ENCODE data around the gene ANGPTL2.
A peak's percentile ranks its signal among the peaks of the same experiment; 100 is the strongest.

ANGPTL2 gene

DNA sequence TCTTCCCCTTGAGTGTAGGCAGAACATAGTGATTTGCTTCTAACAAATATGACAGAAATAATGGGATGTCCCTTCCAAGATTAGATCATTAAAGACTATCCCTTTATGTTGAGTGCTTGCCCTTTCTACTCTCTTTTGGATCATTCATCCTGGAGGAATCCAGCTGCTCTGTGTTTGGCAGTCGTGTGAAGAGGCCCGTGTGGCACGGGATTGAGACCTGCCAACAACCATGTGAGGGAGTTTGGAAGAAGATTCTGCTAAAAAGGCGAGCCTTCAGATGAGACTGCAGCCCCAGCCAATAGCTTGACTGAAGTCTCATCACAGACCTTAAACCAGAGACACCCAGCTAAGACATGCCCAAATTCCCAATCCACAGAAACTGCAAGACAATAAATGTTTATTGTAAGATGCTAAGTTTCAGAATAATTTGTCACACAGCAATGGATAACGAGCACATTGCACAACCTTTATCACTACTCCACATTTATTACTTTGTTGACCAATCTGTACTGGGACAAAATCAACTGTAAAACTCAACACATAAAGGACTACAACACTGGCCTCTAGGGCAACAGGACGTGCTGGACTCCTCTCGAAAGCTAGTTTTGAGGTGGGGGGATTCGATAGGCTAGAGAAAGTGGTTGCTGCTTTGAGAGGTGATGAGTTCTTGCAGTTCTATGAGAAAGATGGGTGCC lies 42.8 kb downstream of the ANGPTL2 start:
- no peak for TF ChIP-seq Cebpa-rat (IDR thresholded peaks at IDR 0.05)
- Histone ChIP-seq H3K27me3 (no peaks in the 10 kb centered on the region), H3K4me3 (no peak overlapping the region), H3K4me2 (no peak overlapping the region), H3K9ac (no peak overlapping the region), H4K20me1 (no peaks in the 10 kb centered on the region; a peak in 2 of 22 replicates), H3K27ac (no peak overlapping the region), H3K36me3 (0 out of 22 replicates have a peak, but pooled peaks cover 0 to 5% (median 0%) of the 10 kb centered on the region in 11 experiments), H3K4me1 (peaks cover 0 to 5% (median 0%) of the 10 kb centered on the region in 10 experiments; a peak in 2 of 20 replicates), H3K9me3 (replicated peaks in 1 of 11) (no peaks in the 10 kb centered on the region)

DNA sequence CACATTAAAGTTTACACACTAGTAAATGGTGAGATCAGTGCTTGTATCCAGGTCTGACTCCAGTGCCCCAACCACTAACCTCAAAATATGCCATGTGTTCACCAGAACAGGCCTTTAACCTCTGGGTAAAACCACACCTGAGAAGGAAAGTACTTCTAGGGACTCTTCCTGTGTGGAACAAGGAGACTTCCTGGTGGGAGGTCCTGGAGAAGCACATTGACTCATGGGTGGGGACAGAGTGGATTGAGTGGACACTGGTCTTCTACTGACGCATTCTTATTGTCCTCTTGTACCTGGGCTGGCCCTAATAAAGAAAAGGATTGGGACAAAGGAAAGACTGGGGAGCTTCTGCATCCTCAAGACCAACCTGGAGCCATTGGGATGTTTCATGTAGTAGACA lies 43.4 kb downstream of the ANGPTL2 start:
- Histone ChIP-seq H4K20me1 (no peaks in the 10 kb centered on the region; a peak in 2 of 22 replicates), H3K27me3 (no peaks in the 10 kb centered on the region), H3K4me3 (no peak overlapping the region), H3K27ac (no peak overlapping the region), H3K9ac (no peak overlapping the region), H3K4me1 (peaks cover 0 to 5% (median 0%) of the 10 kb centered on the region in 10 experiments; a peak in 2 of 20 replicates), H3K9me3 (replicated peaks in 1 of 11) (no peaks in the 10 kb centered on the region), H3K4me2 (no peak overlapping the region), H3K36me3 (0 out of 22 replicates have a peak, but pooled peaks cover 0 to 5% (median 0%) of the 10 kb centered on the region in 11 experiments)
- no peak for TF ChIP-seq Cebpa-rat (IDR thresholded peaks at IDR 0.05)

DNA sequence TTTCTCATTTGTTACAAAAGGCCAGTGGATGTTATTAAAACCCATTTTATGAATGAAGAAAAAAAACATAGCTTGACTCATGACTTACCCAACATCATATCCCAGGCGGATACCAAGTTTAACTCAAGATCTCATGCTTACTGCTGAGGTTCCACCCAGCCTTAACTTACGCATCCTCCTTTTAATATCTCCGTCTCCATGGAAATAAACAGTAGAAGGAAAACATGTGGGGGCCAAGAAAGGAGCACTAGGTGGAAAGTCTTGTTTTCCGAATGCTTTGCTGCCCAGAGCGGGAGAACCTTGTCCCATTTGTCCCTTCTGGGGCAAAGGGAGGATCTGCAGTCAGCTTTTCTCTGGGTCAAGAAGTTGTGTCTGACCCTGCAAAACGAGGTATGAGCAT lies 44.1 kb downstream of the ANGPTL2 start:
- H3K4me2 ChIP-seq: no peak overlapping the region
- no peak overlapping the region for H3K4me3 ChIP-seq
- no peak overlapping the region for H3K27ac ChIP-seq
- H3K4me1 ChIP-seq: peaks cover 0 to 5% (median 0%) of the 10 kb centered on the region in 10 experiments; a peak in 2 of 20 replicates
- no peaks in the 10 kb centered on the region for H3K27me3 ChIP-seq
- H4K20me1 ChIP-seq: no peaks in the 10 kb centered on the region; a peak in 1 of 22 replicates
- TF ChIP-seq Cebpa-rat (IDR thresholded peaks at IDR 0.05): no peak
- H3K36me3 ChIP-seq: 0 out of 22 replicates have a peak, but pooled peaks cover 0 to 5% (median 0%) of the 10 kb centered on the region in 11 experiments
- no peak overlapping the region for H3K9ac ChIP-seq
- no peaks in the 10 kb centered on the region for H3K9me3 ChIP-seq (replicated peaks in 1 of 11)

DNA sequence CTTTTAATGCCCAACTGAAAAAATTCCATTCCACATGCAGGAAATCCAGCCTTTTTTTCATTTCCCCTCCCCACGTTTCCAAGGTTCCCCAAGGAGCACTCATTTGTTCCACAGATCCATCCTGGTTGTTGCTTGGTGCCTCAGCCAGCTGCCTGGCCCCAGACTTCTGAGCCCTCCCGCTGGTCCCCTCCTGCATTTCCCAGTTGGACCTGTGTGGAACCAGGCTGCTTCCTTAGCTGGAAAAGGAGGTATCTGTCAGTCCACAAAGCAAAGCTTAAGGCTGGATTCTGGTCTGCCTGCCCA lies 44.8 kb downstream of the ANGPTL2 start:
- TF ChIP-seq Cebpa-rat (IDR thresholded peaks at IDR 0.05): no peak
- Histone ChIP-seq H3K4me2 (no peak overlapping the region), H3K4me3 (no peak overlapping the region), H3K9me3 (replicated peaks in 1 of 11) (peaks cover 0 to under 1% (median 0%) of the 10 kb centered on the region in 11 experiments; a peak in 2 of 22 replicates), H3K4me1 (peaks cover 0 to 5% (median 0%) of the 10 kb centered on the region in 10 experiments; a peak in 2 of 20 replicates), H3K9ac (no peak overlapping the region), H3K27me3 (no peaks in the 10 kb centered on the region), H3K27ac (no peak overlapping the region), H4K20me1 (no peaks in the 10 kb centered on the region), H3K36me3 (peaks cover 0 to 5% (median 0%) of the 10 kb centered on the region in 11 experiments; a peak in 1 of 22 replicates)

DNA sequence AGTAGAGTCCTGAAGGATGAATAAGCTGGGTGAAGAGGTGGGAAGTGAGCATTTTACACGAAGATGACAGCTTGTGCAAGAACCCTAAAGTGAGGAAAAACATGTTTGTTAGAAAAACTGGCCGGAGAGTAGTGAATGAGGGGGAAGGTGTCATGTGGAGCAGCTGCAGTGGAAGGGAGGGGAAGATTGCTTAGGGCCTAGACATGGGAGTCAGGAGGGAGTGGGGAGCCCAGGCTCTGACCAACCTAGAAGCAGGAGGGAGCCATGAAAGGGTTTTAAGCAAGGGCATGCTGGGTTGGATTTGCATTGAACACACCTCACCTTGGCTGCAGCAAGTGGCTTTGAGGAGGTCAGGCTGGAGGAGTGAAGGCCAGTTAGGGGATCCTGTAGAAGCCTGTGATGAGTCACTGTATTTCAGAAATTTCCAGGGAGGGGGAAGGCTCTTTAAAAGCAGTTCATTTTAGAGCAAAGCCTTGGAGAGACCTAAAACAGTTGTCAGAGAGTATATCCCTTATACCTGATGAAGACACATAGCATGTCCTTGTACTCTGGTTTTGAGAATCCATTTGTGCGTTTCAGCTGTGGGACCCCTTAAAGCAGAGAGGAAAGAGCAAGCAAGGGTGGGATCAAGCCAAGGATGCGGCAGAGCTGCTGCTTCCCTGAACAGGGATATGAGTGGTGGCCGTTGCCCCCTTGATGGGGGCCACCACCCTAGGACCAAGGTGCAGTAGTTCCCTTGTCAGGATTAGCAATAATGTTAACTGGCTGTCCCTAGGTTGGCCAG lies 45.4 kb downstream of the ANGPTL2 start:
- H3K27me3 ChIP-seq: no peaks in the 10 kb centered on the region
- no peak overlapping the region for H3K4me3 ChIP-seq
- H3K4me1 ChIP-seq: peaks cover 0 to 5% (median 0%) of the 10 kb centered on the region in 10 experiments; a peak in 2 of 20 replicates
- H3K4me2 ChIP-seq: no peak overlapping the region
- H3K27ac ChIP-seq: no peak overlapping the region
- TF ChIP-seq Cebpa-rat (IDR thresholded peaks at IDR 0.05): no peak
- peaks cover 2 to 6% (median 3%) of the 10 kb centered on the region in 11 experiments; a peak in 20 of 22 replicates for H3K9me3 ChIP-seq (replicated peaks in 1 of 11)
- no peak overlapping the region for H3K9ac ChIP-seq
- no peaks in the 10 kb centered on the region for H4K20me1 ChIP-seq
- H3K36me3 ChIP-seq: peaks cover 0 to 9% (median 2%) of the 10 kb centered on the region in 11 experiments; a peak in 6 of 22 replicates

DNA sequence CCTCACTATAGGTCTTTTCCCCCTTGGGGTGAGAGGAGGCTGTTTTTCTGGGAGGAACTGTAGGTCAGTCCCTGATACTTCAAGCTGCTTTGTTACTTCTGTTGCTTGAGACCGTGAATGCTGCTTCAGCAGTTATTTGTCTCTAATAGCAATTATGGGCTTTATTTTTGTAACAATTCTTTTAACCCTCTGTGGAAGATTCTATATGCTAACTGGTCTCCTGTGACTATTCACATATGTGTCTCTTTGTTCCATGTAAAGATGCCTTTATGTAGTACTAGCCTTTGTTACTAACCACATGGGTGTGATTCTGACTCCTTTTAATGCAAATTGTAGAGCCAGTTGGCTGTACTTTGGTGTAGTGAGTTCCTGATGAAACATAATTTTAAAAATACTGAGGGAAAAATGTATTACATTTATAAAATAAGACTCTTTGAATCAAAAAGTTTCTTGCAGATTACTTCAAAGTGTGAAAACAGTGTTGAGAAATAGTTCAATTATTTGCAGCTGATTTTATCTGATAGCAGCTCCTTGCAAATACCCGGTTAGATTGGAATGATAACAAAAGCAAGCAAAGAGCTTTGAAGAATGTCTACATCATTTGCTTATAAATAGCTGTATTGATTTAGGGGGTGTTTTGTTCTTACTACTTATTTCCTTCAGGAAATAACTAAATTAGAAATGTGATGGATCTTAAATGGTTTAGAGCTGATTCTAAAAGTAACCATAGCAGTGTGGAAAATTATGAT lies 46.6 kb downstream of the ANGPTL2 start:
- no peak overlapping the region for H3K4me2 ChIP-seq
- no peak overlapping the region for H3K27ac ChIP-seq
- H4K20me1 ChIP-seq: no peaks in the 10 kb centered on the region
- H3K4me1 ChIP-seq: peaks cover 0 to 5% (median 0%) of the 10 kb centered on the region in 10 experiments; a peak in 2 of 20 replicates
- H3K9ac ChIP-seq: no peak overlapping the region
- H3K4me3 ChIP-seq: no peak overlapping the region
- no peak for TF ChIP-seq Cebpa-rat (IDR thresholded peaks at IDR 0.05)
- peaks cover 0 to 12% (median 4%) of the 10 kb centered on the region in 11 experiments; a peak in 7 of 22 replicates for H3K36me3 ChIP-seq
- no peaks in the 10 kb centered on the region for H3K27me3 ChIP-seq
- H3K9me3 ChIP-seq (replicated peaks in 1 of 11): peaks cover 7 to 16% (median 13%) of the 10 kb centered on the region in 11 experiments; a peak in 21 of 22 replicates

DNA sequence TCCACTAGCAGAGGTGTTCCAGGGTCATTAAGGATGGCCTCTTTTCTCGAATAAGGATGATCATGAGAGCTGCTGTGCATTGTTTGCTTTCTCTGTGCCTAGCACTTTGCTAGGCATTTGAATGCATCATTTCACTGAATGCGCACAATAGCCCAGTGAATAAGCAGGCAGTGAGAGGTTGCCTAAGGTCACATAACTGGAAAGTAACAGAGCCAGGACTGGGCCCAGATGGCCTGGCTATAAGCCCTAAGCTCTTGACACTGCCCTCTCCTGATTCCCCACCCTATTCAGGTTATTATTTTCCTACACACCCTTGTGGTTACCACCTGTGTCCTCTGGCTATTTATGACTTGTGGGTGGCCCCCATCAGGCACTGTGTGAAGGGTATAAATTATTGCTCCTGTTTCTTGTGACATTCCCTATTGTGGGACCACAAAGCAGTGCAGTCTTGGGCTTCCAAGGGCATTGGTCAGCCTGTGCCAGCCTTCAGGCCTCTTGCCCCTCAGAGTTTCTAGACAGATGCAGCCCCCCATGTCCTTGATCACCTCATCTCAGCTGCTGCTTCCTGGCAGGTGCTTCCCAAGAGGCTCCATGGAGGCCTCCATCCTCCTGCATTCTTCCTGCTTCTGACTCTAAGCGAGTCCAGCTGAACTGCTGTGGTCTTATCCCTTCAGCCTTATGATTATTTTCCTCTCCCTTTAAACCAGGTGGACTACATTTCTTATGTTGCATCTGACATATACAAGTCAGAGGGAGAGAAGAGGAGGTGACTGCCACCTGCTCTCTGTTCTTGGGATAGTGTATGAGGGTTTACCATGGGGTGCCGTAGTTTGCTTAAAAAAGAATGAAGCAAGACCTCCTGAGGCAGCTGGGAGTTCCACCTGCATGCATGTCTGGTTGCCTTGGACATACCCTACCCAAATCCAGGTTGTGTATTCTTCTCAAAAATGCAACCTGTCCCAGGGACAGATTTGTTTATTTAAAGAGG lies 47.6 kb downstream of the ANGPTL2 start:
- no peak for TF ChIP-seq Cebpa-rat (IDR thresholded peaks at IDR 0.05)
- no peak overlapping the region for H3K27ac ChIP-seq
- H3K27me3 ChIP-seq: no peaks in the 10 kb centered on the region
- peaks cover 0 to 5% (median 0%) of the 10 kb centered on the region in 10 experiments; a peak in 2 of 20 replicates for H3K4me1 ChIP-seq
- H3K36me3 ChIP-seq: peaks cover 0 to 12% (median 4%) of the 10 kb centered on the region in 11 experiments; a peak in 7 of 22 replicates
- peaks cover 7 to 16% (median 13%) of the 10 kb centered on the region in 11 experiments; a peak in 21 of 22 replicates for H3K9me3 ChIP-seq (replicated peaks in 1 of 11)
- no peak overlapping the region for H3K9ac ChIP-seq
- H4K20me1 ChIP-seq: no peaks in the 10 kb centered on the region
- H3K4me3 ChIP-seq: no peak overlapping the region
- H3K4me2 ChIP-seq: peak overlapping the region in 2 of 11 experiments; percentile 3 to 8; a peak in 1 of 22 replicates

Measured in BLaER1 treated with 17β-estradiol and CSF1 and Interleukin-3, amounts not matched to agents 10 nM and 100 nM (cell line).